Measurements from ENCODE around the gene ZNF423.
A peak's percentile ranks its signal among the peaks of the same experiment; 100 is the strongest.
"Not testable (repeated sequence)": the region's sequence is repeated elsewhere in the genome, so short reads cannot be mapped to it uniquely, and the experiment has no call there.

ZNF423 gene

DNA sequence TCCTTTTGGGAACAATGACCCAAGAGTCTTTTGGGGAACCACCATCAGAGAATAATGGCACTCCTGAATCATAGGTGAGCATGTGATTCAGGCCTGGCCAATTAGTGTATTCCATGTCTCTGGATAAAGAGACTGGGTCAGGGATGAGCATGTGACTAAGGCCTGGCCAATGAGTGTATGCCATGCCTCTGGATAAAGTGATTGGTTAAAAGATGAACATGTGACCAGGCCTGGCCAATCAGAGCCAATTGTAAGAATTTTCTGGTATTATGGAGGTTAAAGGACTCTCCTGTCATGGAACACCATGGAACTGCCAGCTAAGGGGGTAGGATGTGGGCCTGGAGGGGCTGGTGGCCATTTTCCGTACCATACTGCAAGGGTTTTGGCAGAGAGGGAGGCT, 288.0 kb downstream of the ZNF423 start:
- DNase-seq = no peak

DNA sequence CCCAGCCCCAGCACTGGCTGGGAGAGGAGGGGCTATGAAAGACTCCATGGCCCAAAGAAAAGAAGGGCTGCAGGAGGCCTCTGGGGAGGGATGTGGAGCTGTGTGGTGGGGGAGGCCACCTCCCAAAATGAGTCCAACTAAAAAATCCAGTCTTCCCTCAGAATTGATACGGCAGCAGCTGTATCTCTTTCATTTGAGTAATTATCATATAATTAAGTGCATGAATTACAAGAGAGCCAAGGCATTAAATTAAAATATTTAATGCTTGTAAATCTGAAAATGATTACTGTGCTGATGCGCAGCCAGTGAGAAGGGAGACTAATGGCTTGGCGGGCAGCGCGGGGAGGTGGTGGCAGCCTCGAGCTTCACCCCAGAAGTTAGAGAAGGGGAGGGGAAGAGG, 289.5 kb downstream of the ZNF423 start:
- no peak for DNase-seq

- no peak for DNase-seq
Observed at GRCh38 chr16:49564496-49565229, 291.2 kb downstream of the ZNF423 start.

DNA sequence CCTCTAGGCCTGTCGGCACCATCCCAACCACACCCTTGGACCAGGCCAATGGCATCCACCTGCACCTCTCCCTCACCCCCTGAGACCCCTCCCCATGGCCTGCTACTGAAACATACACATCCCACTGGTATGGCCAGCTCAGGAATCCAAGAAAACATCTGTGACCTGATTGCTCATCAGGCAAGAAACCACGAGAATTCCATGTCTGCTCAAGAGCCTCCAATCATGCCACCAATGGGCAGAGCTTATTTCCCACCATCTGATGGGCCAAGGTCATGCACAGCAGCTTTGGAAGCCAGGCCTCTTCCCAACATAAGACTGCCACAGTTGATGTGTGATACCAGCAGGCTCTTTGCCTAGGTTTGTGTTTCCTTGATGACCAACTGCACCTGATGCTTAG, 292.2 kb downstream of the ZNF423 start:
- DNase-seq = no peak

- not testable (repeated sequence) for DNase-seq
Observed at GRCh38 chr16:49562894-49563293, 293.0 kb downstream of the ZNF423 start.

GRCh38 chr16:49562228-49562627, 293.7 kb downstream of the ZNF423 start:
- peak; percentile 41 for DNase-seq

DNA sequence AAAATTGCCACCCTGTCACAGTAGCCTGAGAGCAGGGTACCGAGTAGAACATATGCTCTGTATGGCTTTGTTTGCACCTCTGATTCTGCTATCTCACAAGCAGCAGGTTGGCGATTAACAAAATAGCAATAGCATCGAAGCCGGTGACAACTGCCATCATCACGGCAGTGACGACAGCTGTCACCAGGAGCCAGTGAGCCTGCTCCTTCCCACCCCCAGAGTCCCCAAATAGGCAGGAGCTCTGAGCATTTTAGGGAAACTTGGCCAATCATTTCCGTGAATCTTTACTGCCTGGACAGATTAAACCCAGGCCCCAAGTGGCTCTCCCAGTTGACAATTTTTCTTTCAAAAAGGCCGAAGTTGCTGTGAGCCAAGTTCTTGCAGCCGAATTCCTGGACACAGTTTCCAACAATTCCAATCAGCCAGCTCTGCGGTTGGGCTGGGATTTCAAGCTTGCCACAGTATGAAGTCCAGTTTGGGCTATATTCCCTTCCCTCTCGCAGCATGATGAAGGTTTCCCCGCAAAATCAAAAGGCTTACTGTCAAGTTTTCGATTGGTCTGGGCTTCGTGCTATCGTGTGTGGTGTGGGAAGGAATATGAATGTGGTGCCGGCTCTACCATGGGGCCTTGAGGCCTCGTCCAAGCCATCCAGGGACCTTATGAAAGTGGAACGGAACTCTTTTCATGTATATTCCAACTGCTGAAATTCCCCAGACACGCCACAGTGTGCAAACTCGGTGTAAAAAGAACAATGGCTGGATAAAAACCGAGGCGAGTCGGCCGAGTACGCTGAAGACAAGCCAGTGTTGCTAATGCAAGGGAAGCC, 295.7 kb downstream of the ZNF423 start:
- DNase-seq = no peak

DNA sequence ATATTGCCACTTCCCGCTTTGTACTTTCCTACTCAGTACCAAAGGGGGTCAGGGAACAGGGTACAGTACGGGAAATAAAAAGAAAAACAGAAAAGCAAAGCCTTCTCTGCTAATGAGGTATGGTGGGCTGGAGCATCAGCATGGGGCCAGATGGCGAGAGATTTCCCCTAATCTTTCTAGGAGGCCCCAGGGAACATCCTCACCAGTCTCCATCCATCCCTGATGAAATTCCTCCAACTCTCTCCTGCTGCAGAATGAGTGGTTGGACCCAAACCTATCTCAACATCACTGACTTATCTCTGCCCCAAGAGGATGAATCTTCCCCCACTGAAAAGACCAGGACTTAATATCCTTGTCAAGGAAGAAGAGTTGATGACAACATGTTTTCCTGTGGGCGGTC, 296.7 kb downstream of the ZNF423 start:
- no peak for DNase-seq

GRCh38 chr16:49558451-49558850, 297.5 kb downstream of the ZNF423 start:
- no peak for DNase-seq

- peak; percentile 54 for DNase-seq
Observed at GRCh38 chr16:49556606-49557446, 299.1 kb downstream of the ZNF423 start.

- no peak for DNase-seq
Observed at GRCh38 chr16:49556249-49556605, 299.7 kb downstream of the ZNF423 start.

DNA sequence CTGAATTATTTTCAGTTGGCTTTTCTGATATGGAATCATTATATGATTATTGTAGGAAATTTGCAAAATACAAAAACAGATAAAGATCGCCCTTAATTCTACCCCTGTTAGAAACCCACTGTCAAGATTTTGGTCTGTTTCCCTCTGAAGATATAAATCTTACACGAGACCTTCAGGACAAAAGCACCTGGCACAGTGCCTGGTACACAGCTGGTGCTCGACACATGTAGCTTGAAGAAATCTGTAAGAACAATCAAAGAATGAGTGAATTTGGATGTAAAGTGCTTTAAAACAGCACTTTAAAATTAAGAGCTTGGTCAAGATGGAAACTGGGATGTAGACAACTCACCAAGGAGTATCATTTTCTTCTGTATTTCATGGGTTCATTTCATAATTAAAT, 301.2 kb downstream of the ZNF423 start:
- no peak for DNase-seq

DNA sequence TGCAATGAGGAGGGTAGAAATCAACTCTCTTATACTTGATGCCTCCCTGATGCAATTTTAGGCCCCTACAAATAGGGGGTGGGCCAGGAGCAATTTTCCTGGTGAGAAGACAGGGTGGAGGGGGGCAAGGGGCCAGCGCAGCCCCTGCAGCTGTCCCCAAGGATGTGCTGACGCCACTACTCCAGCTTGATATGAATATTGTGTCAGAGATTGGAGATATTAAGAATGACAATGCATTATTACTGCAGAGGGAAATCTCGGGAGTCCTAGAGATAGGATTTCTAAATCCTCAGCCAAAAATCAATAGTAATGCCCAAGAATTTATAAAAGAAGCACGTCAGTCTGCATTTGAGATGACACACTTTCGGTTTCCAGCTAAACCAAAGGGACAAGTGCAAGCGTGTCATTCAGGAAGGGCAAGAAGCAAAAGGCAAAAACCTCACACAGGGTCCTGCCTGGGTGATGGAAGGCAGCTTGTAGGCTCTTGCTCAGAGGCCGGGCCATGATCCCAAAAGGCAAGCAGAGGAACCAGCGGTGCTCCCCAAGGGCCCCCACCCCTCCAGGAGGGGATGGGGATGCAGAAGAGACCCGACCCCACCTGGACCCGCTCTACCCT, 303.5 kb downstream of the ZNF423 start:
- DNase-seq = peak; percentile 19

- no peak for DNase-seq
Observed at GRCh38 chr16:49550666-49551065, 305.2 kb downstream of the ZNF423 start.

GRCh38 chr16:49550140-49550539, 305.8 kb downstream of the ZNF423 start:
- DNase-seq = no peak

GRCh38 chr16:49548325-49548970, 307.5 kb downstream of the ZNF423 start:
- no peak for DNase-seq

DNA sequence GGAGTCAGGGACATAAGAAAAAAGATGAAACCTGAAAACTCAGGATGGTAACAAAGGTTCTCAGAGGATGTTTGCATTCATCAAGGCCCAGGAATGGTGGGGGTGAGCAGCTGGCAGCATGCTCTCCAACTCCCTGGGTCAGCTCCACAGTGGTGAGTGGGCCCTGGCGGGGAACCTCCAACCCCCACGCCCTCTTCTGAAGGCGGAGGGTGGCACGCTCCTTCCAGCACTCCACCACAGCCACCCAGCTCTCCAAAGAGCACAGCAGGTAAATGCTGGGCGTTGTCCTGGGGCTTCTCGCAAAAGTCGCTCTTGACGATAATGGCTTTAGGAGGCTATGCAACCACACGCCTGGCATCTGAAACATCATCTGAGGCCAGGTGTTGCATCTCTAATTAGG, 308.5 kb downstream of the ZNF423 start:
- DNase-seq = no peak

GRCh38 chr16:49546735-49547134, 309.2 kb downstream of the ZNF423 start:
- no peak for DNase-seq

GRCh38 chr16:49545741-49546448, 310.0 kb downstream of the ZNF423 start:
- no peak for DNase-seq

DNA sequence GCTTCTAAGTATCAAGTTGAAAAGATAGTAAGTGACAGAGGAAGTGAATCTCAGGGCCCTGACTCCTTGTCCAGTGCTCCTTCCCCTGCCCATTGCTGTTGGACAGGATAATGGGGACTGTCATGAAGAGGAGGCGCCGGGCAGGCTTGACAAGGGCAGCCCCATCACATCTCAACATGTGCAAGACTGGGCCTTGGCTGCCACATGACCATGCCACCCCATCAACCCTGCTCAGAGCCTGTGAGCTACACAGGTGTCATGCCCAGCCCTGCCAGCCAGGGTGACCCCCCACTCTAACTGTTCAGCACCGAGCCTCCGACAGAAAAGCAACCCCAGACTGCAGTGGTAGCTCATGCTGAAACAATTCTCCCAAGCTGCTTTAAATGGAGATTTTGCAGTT, 310.7 kb downstream of the ZNF423 start:
- DNase-seq = no peak

- no peak for DNase-seq
Observed at GRCh38 chr16:49544828-49545227, 311.1 kb downstream of the ZNF423 start.

DNA sequence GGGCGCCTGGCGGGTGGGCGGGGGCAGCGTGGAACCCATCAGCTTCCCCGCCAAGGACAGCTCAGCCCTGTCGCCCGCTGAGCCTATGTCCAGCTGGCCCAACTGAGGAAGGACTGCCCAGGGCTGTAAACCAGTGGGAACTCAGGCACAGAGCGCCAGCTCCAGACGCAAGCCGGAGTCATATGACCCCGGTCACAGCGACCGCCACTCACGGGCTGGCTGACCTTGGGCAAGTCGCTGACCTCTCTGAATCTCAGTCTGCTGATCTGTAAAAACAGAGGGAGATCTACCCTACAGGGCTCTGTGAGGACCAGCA, 312.3 kb downstream of the ZNF423 start:
- no peak for DNase-seq
